GM12891 (cell line): ENCODE data around the gene IL1RAPL2.

Experiments used
- DNase-seq: peaks from one replicate; pipeline ENCODE4 v3.0.0; 2011; ENCODE audit warnings: low spot score; ENCODE audit not compliant: insufficient read length
- FAIRE-seq: peaks from 2 replicates; lab custom pipeline; 2011; peaks lifted over from hg19 to GRCh38; lab: Jason Lieb, UNC
- PAX5 ChIP-seq: IDR thresholded peaks from 2 replicates; pipeline ENCODE4 v1.6.1; 2011; ENCODE audit warnings: low read length, moderate library complexity, mild to moderate bottlenecking; ENCODE audit not compliant: insufficient read depth, severe bottlenecking
- POLR2A ChIP-seq: IDR thresholded peaks from 2 replicates; pipeline ENCODE4 v1.6.1; 2011; ENCODE audit warnings: low read depth, low read length, control low read depth
- POLR2AphosphoS5 ChIP-seq: IDR thresholded peaks from 2 replicates; pipeline ENCODE4 v1.6.1; 2011; ENCODE audit warnings: low read depth, low read length, control low read depth
- POU2F2 ChIP-seq: IDR thresholded peaks from 2 replicates; pipeline ENCODE4 v1.6.1; 2011; ENCODE audit warnings: low read depth, mild to moderate bottlenecking, control low read depth, low read length, moderate library complexity
- SPI1 ChIP-seq: IDR thresholded peaks from 2 replicates; pipeline ENCODE4 v1.6.1; 2011; ENCODE audit warnings: low read depth, low read length, control low read depth
- TAF1 ChIP-seq: IDR thresholded peaks from 2 replicates; pipeline ENCODE4 v1.6.1; 2011; ENCODE audit warnings: low read depth, low read length, control low read depth

Gene IL1RAPL2

DNA sequence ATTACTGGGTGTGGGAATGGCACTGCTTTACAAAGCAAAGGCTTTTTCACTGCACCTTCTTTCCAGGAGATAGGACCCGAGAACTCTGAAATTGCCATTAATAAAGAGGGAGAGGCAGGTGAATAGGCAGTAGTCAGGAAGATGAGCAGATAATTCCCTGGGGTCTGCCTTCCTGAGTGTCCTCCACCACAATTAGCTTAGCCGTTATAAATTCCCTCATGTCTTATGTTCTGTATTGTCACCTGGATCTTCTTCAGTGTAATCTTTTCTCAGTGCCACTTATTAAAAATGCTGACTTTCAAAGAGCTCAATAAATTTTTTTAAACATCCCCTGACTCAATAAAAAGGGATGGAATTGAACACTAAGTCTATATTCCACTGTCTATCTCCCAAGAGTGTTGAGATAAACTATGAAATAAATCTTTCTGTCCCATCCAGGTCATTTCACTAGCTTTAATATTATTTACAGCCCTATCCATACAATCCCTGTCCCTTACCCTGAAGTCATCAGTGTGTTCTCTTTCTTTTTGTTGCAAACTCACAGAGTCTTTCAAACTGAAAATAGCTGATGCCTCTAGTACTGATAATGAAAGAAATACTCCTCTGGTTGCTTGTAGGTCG is 984.2 kb downstream of the IL1RAPL2 start:
- TF ChIP-seq TAF1 (no peak), POU2F2 (no peak), POLR2AphosphoS5 (no peak), POLR2A (no peak), PAX5 (no peak), SPI1 (no peak)
- FAIRE-seq (no peak), DNase-seq (no peak)

DNA sequence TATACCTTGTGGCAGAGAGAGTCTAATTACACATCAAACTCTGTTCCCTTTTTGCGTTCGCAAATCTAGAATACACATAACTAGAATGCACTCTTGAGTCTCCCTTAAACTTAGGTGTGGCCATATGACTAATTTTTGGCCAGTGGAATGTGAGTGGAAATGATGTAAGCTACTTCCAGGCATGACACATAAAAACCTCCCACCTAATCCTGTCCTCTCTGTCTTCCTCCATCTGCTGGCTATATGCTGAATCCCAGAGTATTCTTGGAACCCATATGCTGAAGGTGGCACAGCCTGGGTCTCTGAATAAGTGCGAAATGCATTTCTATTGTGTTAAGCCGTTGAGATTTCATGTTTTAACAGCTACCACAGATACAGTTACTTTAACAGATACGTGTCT is 986.4 kb downstream of the IL1RAPL2 start:
- TF ChIP-seq SPI1: no peak
- TF ChIP-seq POLR2AphosphoS5: no peak
- TF ChIP-seq POLR2A: no peak
- no peak for TF ChIP-seq PAX5
- TF ChIP-seq TAF1: no peak
- no peak for TF ChIP-seq POU2F2
- DNase-seq: no peak
- no peak for FAIRE-seq

DNA sequence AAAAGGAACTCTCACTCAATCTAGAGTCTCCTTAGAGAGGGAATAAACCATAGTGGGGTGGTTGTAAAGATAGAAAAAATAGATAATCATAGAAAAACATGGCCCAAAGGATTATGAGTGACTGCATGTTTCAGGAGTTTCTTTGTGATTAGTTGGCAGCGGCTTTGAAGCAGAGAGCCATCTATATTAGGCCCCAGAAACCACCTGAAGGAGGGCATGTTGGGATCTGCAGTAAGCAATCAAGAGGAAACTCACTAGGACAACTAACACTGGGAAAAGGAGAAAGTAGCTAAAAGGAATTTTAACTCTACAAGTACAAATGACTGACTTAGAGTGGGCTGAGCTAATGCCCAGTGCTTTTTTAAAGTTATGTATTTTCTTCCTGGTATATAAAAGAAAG is 987.1 kb downstream of the IL1RAPL2 start:
- no peak for TF ChIP-seq TAF1
- TF ChIP-seq POLR2A: no peak
- no peak for TF ChIP-seq POU2F2
- TF ChIP-seq SPI1: no peak
- TF ChIP-seq POLR2AphosphoS5: no peak
- TF ChIP-seq PAX5: no peak
- FAIRE-seq: no peak
- DNase-seq: no peak

DNA sequence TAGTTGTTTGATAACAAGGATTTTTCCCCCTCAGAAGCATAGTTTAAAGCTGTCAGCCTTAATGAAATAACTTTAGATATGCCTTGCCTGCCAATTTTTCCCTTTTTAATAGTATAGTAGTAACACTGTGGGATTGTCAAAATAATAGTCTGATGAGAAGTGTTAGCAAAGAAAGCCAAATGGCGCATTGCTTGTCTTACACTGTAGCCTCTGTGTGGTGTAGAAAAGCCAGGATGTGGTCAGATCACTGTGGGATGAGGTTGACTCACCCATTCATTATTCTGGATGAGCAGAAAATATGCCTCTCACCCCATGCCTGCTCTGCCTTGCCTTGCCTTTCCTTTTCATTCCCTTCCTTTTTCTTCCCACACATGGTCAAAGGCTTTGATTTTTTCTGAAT is 998.5 kb downstream of the IL1RAPL2 start:
- FAIRE-seq (no peak), DNase-seq (no peak)
- TF ChIP-seq SPI1 (no peak), POLR2A (no peak), POU2F2 (no peak), PAX5 (no peak), TAF1 (no peak), POLR2AphosphoS5 (no peak)

DNA sequence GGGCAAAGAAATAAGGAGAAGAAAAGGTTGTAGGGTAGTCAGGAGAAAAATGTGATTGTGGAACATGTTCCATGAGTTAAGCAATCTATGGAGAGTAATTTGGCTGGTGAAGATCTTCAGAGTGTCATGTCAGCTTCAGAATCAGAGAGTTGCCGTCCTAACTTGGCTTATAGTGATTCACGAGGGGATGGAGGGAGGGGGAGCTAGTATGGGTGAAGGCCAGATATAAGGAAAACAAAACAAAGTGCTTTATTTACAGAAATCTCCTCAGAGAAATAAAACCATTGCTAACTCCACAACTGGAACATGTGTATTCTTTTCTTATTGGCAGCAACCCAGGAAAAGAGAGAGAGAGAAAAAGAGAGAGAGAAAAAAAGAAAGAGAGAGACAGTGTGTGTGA is 999.9 kb downstream of the IL1RAPL2 start:
- DNase-seq (no peak), FAIRE-seq (no peak)
- TF ChIP-seq POU2F2 (no peak), SPI1 (no peak), POLR2A (no peak), TAF1 (no peak), PAX5 (no peak), POLR2AphosphoS5 (no peak)

DNA sequence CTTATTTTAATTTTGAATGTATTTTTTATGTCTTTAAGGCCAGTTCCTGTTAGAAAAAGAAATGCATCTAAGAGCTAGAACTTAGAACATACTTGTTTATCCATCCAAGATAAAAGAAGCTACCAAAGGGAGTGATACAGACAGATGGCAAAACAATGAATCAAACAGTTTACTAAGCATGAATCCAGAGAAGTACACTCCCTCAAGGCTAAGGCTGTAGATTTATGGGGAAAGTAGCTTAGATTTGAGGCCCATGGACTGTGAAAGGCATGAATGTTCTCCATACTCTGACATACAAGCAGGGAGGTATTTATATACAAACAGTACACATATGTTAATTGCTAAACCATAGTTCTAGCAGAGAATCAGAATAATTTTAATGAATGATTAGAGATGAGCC is 1001.1 kb downstream of the IL1RAPL2 start:
- FAIRE-seq (no peak), DNase-seq (no peak)
- TF ChIP-seq PAX5: no peak
- no peak for TF ChIP-seq SPI1
- no peak for TF ChIP-seq TAF1
- TF ChIP-seq POLR2A: no peak
- no peak for TF ChIP-seq POLR2AphosphoS5
- no peak for TF ChIP-seq POU2F2

DNA sequence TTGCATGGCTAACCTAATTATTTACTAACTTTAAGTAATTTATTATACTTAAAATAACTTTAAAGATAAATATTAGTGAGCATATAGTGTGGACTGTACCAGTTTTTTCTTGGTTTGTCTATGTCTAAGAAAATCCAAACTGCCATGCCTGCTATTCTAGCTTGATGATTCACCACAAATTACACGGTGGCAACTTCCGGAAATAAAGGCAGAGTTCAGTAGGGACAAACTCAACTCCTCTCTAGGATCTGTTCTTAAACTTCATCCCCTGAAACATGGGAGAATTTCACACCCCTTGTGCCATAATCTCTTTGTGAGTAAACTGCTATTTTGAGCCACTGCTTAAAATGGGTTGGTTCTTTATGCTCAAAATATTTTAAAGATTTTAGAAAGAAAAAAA is 1042.7 kb downstream of the IL1RAPL2 start:
- DNase-seq (no peak), FAIRE-seq (no peak)
- TF ChIP-seq PAX5 (no peak), SPI1 (no peak), TAF1 (no peak), POLR2A (no peak), POU2F2 (no peak), POLR2AphosphoS5 (no peak)

DNA sequence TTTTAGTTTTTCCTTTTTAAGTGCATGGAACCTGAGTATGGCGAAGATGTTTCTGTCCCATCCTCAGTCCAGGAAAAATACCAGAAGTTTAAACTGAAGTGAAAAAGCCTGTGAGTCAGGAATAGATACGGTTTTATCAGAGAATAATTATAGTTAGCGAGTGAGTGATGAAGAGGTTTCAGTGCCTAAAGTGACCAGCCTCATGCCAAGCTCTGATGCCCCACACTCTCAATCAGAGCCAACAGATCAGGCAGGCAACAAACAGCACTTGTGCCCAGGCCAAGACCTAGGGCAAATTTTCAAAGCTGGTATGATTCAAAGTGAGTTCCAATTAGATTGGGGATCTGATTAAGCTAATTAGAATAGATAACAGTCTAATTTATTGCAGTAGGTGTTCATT is 1043.5 kb downstream of the IL1RAPL2 start:
- FAIRE-seq: no peak
- DNase-seq: no peak
- TF ChIP-seq SPI1: no peak
- no peak for TF ChIP-seq PAX5
- TF ChIP-seq TAF1: no peak
- no peak for TF ChIP-seq POLR2AphosphoS5
- TF ChIP-seq POU2F2: no peak
- no peak for TF ChIP-seq POLR2A

DNA sequence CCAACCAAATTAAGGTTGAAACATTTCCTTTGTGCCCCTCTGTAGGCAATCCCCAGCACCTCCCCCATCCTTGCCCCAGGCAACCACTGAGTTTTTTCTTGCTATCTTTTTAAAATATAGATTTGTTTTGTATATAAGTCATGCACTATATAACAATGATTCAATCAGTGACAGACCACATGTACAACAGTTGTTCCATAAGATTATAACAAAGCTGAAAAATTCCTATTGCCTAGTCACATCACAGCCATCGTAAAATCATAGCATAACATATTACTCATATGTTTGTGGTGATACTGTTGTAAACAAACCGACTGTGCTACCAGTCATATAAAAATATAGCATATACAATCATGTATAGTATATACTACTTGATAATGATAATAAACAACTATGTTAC is 1044.4 kb downstream of the IL1RAPL2 start:
- TF ChIP-seq POLR2AphosphoS5: no peak
- no peak for TF ChIP-seq TAF1
- no peak for TF ChIP-seq PAX5
- no peak for TF ChIP-seq POU2F2
- no peak for TF ChIP-seq POLR2A
- TF ChIP-seq SPI1: no peak
- DNase-seq: no peak
- no peak for FAIRE-seq

DNA sequence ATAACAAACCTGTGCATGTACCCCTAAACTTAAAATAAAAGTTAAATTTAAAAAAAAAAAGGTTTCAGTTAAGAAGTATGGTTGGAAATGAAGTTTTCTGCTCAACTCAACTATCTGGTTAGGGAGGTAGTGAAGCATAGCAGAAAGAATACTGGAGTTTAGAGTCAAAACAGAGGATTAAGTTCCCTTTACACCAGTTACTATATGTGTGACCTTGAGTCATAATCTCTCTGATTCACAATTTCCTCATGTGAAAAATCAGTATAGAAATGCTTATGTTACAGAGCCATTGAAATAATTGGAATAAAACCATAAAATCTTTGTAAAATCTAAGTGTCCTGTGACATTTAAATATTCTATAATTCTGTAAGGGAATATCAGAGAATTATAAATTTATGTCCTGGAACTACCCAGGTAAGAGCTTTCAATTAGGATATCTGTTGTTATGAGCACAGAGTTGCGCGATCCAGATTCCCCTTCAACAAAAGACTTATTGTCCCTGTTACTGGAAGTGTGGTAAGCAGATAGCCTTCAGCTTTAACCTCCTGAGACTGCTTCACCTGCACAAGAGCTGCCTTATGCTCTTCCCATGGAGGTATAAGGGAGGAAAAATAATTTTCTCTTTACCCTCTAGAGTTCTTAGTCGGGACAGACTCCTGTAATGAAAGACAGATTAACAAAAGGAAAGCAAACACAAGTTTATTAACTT is 1052.5 kb downstream of the IL1RAPL2 start:
- no peak for TF ChIP-seq POU2F2
- TF ChIP-seq POLR2A: no peak
- TF ChIP-seq SPI1: no peak
- no peak for TF ChIP-seq PAX5
- TF ChIP-seq POLR2AphosphoS5: no peak
- no peak for TF ChIP-seq TAF1
- no peak for DNase-seq
- FAIRE-seq: no peak
